Measurements from ENCODE around the gene EFHC2. TPM values are rescaled to one million over a fixed set of nuclear protein-coding genes. Genes with fewer than 3 reads are reported as not detected.

EFHC2 gene
- total and polyA plus RNA-seq, 2 donors (not counting 1 experiment from before 2014, with no cell fraction given), result 1.1 to 2.6 TPM

- H3K4me2 ChIP-seq (ENCODE audit: extremely low read depth, insufficient read depth, low read length), result no peak overlapping the region
- TF ChIP-seq EZH2 (IDR thresholded peaks at IDR 0.05; ENCODE audit: low read length, missing control alignments) (no peak), CTCF (conservative IDR thresholded peaks at IDR 0.05 in 1 of 2, IDR thresholded peaks at IDR 0.05 in 1 of 2; ENCODE audit: low read depth in 1 of 2, low read length in 2 of 2) (no peak)
- no peak for DNase-seq (ENCODE audit: low read depth in 2 of 2)
- H3K4me1 ChIP-seq (ENCODE audit: control insufficient read depth, extremely low read depth, insufficient read depth, low read length), result no peaks in the 10 kb centered on the region
- H2AFZ ChIP-seq (ENCODE audit: low read length), result no peak overlapping the region
- H3K9ac ChIP-seq (ENCODE audit: insufficient read depth, low read length), result no peak overlapping the region
- H3K36me3 ChIP-seq (ENCODE audit: control insufficient read depth, insufficient read depth, low read length), result no peaks in the 10 kb centered on the region
- no peaks in the 10 kb centered on the region for H3K79me2 ChIP-seq (ENCODE audit: control insufficient read depth, insufficient read depth, low read length)
- H3K4me3 ChIP-seq (replicated peaks in 1 of 4; ENCODE audit: control extremely low read depth in 1 of 4, insufficient read depth in 1 of 4, low read depth in 3 of 4, low read length in 4 of 4), result no peak overlapping the region
- no peaks in the 10 kb centered on the region for H3K9me3 ChIP-seq (ENCODE audit: control insufficient read depth, insufficient read depth, low read depth, low read length)
- no peaks in the 10 kb centered on the region for H3K27me3 ChIP-seq (ENCODE audit: control insufficient read depth, insufficient read depth, low read length)
- no peak overlapping the region for H3K27ac ChIP-seq (ENCODE audit: insufficient read depth, low read length)
- H4K20me1 ChIP-seq (ENCODE audit: control insufficient read depth, extremely low read depth, insufficient read depth, low read length), result no peaks in the 10 kb centered on the region
Observed at GRCh38 chrX:44183329-44183728, 160.1 kb downstream of the EFHC2 start.

GRCh38 chrX:44178274-44179053 is 165.0 kb downstream of the EFHC2 start:
- no peak overlapping the region for H3K4me3 ChIP-seq (replicated peaks in 1 of 4; ENCODE audit: control extremely low read depth in 1 of 4, insufficient read depth in 1 of 4, low read depth in 3 of 4, low read length in 4 of 4)
- H3K36me3 ChIP-seq (ENCODE audit: control insufficient read depth, insufficient read depth, low read length), result no peaks in the 10 kb centered on the region
- no peaks in the 10 kb centered on the region for H3K27me3 ChIP-seq (ENCODE audit: control insufficient read depth, insufficient read depth, low read length)
- H3K9me3 ChIP-seq (ENCODE audit: control insufficient read depth, insufficient read depth, low read depth, low read length), result no peaks in the 10 kb centered on the region
- H3K27ac ChIP-seq (ENCODE audit: insufficient read depth, low read length), result no peak overlapping the region
- no peak for DNase-seq (ENCODE audit: low read depth in 2 of 2)
- no peak overlapping the region for H3K4me2 ChIP-seq (ENCODE audit: extremely low read depth, insufficient read depth, low read length)
- H2AFZ ChIP-seq (ENCODE audit: low read length), result no peak overlapping the region
- no peaks in the 10 kb centered on the region for H3K4me1 ChIP-seq (ENCODE audit: control insufficient read depth, extremely low read depth, insufficient read depth, low read length)
- H4K20me1 ChIP-seq (ENCODE audit: control insufficient read depth, extremely low read depth, insufficient read depth, low read length), result no peaks in the 10 kb centered on the region
- H3K9ac ChIP-seq (ENCODE audit: insufficient read depth, low read length), result no peak overlapping the region
- TF ChIP-seq EZH2 (IDR thresholded peaks at IDR 0.05; ENCODE audit: low read length, missing control alignments) (no peak), CTCF (conservative IDR thresholded peaks at IDR 0.05 in 1 of 2, IDR thresholded peaks at IDR 0.05 in 1 of 2; ENCODE audit: low read depth in 1 of 2, low read length in 2 of 2) (no peak)
- H3K79me2 ChIP-seq (ENCODE audit: control insufficient read depth, insufficient read depth, low read length), result no peaks in the 10 kb centered on the region

GRCh38 chrX:44175455-44175854 is 168.0 kb downstream of the EFHC2 start:
- Histone ChIP-seq H3K36me3 (ENCODE audit: control insufficient read depth, insufficient read depth, low read length) (no peaks in the 10 kb centered on the region), H3K79me2 (ENCODE audit: control insufficient read depth, insufficient read depth, low read length) (no peaks in the 10 kb centered on the region), H2AFZ (ENCODE audit: low read length) (no peak overlapping the region), H3K4me3 (replicated peaks in 1 of 4; ENCODE audit: control extremely low read depth in 1 of 4, insufficient read depth in 1 of 4, low read depth in 3 of 4, low read length in 4 of 4) (no peak overlapping the region), H4K20me1 (ENCODE audit: control insufficient read depth, extremely low read depth, insufficient read depth, low read length) (no peaks in the 10 kb centered on the region), H3K27ac (ENCODE audit: insufficient read depth, low read length) (no peak overlapping the region), H3K9me3 (ENCODE audit: control insufficient read depth, insufficient read depth, low read depth, low read length) (no peaks in the 10 kb centered on the region), H3K4me1 (ENCODE audit: control insufficient read depth, extremely low read depth, insufficient read depth, low read length) (no peaks in the 10 kb centered on the region), H3K9ac (ENCODE audit: insufficient read depth, low read length) (no peak overlapping the region), H3K27me3 (ENCODE audit: control insufficient read depth, insufficient read depth, low read length) (no peaks in the 10 kb centered on the region), H3K4me2 (ENCODE audit: extremely low read depth, insufficient read depth, low read length) (no peak overlapping the region)
- TF ChIP-seq CTCF (conservative IDR thresholded peaks at IDR 0.05 in 1 of 2, IDR thresholded peaks at IDR 0.05 in 1 of 2; ENCODE audit: low read depth in 1 of 2, low read length in 2 of 2) (no peak), EZH2 (IDR thresholded peaks at IDR 0.05; ENCODE audit: low read length, missing control alignments) (no peak)
- DNase-seq (ENCODE audit: low read depth in 2 of 2), result no peak
